GM19351 (cell line): ENCODE results near the gene KIRREL3.

Experiments
- ATAC-seq: cut with Tn5 transposase; IDR thresholded peaks from one replicate; pipeline ENCODE4 v1.9.1; 2021; ENCODE audit warnings: mild to moderate bottlenecking, moderate library complexity; ENCODE audit not compliant: unreplicated experiment

KIRREL3 gene

DNA sequence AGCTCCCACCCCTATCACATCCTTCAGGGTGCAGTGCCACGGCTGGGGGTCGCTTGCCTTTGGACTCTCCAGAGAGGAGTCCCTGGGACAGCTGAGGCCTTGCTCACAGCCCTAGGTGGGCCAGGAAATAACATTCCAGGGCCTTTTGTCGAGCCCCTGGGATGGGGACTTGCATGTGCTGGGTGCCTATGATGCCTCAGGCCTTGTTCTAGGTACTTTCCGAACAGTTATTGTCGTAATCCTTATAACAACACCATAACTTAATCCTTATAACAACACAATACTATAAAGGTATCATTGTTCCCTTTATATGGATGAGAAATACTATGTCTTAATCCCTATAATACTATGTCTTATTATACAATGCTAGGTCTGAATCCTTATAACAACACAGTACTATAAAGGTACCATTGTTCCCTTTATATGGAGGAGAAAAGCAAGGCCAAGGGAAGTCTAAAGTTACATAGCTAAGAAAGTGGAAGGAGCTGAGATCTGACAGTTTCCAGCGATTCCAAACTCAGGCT lies 408.5 kb downstream of the KIRREL3 start:
- ATAC-seq: no peak

- ATAC-seq: no peak
These were observed 411.1 kb downstream of the KIRREL3 start for GRCh38 chr11:126589492-126589803.

- no peak for ATAC-seq
These were observed 411.7 kb downstream of the KIRREL3 start for GRCh38 chr11:126588630-126589491.

GRCh38 chr11:126587541-126587940 lies 413.0 kb downstream of the KIRREL3 start:
- no peak for ATAC-seq

DNA sequence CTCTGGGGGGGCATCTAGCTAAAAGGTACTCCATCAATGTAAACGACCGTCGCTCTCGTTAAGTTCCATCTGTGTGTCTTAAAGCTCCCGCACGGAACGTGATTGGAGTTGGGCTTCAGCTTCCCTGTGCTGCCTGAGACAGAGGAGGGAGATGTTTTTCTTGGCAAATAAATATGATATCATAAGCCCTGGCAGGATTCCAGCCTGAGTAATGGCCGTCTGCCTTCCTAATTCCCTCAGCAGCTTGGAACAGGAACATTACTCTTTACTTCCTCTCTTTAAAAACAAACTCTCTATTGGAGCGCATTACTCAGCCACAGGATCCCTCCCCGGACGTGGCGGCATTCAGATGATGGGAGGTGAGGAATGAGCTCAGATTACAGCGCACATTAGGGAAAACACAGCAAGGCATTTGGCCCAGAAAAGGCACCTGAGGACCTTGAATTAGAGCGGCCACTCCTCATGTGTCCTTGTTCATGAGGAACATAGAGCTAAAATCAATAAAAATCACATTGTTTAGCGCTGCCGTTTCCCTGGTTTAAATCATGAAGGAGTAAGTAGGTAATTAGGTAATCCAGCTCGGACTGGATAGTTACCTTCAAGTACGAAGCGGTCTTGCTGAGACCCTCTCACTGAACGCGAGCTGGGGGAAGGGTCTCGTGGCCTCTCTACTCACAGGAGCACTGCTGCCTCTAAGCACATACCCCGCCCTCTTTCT lies 414.6 kb downstream of the KIRREL3 start:
- ATAC-seq: no peak

DNA sequence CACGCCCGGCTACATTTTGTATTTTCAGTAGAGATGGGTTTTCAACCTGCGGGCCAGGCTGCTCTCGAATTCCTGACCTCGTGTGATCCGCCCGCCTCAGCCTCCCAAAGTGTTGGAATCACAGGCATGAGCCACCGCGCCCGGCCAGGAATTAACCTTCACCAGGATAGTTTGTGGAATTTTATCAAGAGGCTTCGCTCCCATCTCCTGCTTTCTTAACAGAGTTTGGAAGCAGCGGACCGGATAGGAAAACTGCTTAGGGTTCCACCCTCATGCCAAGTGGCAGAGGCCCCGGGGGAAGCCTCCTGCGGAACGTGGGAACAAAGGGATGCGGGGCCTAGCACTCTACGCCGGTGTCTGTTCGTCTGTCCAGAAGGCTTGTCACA lies 415.2 kb downstream of the KIRREL3 start:
- ATAC-seq: no peak

- ATAC-seq: no peak
These were observed 416.8 kb downstream of the KIRREL3 start for GRCh38 chr11:126583594-126584427.

DNA sequence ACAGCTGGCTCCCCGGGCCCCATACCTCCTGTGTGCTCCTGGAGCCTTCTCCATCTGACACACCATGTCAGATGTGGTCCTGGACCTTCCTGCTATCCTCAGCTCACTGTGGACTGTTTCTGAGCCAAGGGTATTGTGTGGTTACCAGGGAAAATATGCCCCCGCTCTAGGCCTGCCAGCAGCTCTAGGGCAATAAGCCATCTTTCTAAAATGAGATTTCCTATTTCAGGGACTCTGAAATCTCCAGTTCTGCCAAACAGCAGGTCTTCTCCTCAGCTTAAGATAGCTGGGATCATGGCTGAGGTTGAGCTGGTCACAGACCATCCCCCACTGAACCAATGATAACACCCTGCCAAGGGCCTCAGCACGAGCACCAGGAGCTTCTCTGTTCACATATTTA lies 417.5 kb downstream of the KIRREL3 start:
- no peak for ATAC-seq

- no peak for ATAC-seq
These were observed 418.5 kb downstream of the KIRREL3 start for GRCh38 chr11:126581871-126582648.

GRCh38 chr11:126578426-126578825 lies 422.1 kb downstream of the KIRREL3 start:
- ATAC-seq: no peak

GRCh38 chr11:126578021-126578420 lies 422.5 kb downstream of the KIRREL3 start:
- ATAC-seq: no peak

- no peak for ATAC-seq
These were observed 424.7 kb downstream of the KIRREL3 start for GRCh38 chr11:126575849-126576248.

GRCh38 chr11:126573325-126573978 lies 427.1 kb downstream of the KIRREL3 start:
- no peak for ATAC-seq

DNA sequence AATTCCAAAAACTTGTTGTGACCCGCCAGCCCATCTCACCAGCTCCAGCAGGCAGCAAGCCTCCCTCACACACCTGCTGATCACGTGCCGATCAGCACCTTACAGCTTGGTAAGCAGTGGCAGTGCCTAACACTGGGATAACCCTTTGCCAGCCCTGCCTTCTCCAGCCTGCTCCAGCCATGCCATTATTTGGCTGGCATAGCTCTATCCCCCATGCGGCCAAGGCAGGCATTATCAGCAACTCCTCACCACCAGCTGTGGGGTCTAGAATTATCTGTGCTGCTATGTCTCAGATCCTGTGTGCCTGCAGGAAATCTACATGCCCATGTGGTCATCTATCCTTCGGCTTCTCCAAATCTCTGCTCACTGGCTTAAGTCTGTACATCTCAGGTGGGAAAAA lies 430.1 kb downstream of the KIRREL3 start:
- ATAC-seq: no peak

DNA sequence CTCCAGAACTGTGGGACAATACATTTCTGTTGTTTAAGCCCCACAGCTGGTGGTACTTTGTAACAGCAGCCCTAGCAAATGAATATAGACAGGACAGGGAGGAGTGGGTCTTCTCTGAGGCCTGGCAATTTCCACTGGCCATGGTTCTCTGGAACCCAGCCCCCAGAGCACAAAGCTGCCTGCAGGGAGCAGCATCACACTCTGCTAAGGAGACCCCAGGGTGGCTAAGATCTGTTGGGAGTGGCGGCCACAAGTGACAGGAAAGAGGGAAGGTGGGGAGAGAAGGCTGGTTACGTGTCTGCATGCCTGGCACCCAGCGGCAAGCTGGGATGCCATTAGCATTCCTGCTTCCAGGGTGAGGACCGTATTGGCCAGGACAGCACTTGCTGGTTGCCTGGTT lies 433.2 kb downstream of the KIRREL3 start:
- ATAC-seq: no peak

DNA sequence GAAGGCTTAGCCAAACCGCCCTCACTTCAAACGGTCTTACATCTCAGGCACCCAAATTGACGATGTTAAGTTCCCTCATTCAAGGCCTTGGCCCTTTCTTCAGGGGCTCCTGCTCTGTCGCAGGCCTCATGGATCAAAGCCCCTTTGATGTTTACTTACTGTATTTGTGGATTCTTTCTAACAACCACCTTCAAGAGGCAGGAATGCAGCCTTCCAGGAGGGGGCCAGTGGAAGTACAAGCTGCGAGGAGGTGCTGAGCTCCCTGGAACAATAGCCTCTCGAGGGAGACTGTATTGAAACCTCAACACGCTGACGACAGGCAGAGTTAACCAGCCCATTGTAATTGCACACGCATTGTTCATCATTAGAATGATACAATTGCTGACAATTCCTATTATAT lies 436.0 kb downstream of the KIRREL3 start:
- ATAC-seq: no peak

GRCh38 chr11:126561327-126561893 lies 439.2 kb downstream of the KIRREL3 start:
- no peak for ATAC-seq

DNA sequence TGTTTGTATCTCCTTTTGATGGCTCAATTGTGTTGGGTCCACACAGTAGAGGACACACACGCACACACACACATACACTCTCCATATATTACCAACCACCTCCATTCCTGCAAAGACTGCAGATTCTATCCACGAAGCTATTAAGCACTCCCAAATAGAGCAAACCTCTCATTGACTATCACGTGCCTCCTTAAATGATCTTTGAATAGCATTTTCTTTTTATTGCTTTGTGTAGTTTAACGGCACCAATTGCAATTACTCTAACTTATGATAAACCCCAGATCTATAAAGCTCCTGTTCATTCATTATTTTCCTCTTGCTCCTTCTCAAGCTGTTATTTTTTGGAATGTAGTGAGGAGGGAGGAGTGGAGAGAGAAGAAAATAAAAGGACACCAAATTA lies 440.3 kb downstream of the KIRREL3 start:
- no peak for ATAC-seq
